ENCODE measurements around the gene LRRC75A.
"Not testable (repeated sequence)": the region's sequence is repeated elsewhere in the genome, so short reads cannot be mapped to it uniquely, and the experiment has no call there.

Gene LRRC75A

DNA sequence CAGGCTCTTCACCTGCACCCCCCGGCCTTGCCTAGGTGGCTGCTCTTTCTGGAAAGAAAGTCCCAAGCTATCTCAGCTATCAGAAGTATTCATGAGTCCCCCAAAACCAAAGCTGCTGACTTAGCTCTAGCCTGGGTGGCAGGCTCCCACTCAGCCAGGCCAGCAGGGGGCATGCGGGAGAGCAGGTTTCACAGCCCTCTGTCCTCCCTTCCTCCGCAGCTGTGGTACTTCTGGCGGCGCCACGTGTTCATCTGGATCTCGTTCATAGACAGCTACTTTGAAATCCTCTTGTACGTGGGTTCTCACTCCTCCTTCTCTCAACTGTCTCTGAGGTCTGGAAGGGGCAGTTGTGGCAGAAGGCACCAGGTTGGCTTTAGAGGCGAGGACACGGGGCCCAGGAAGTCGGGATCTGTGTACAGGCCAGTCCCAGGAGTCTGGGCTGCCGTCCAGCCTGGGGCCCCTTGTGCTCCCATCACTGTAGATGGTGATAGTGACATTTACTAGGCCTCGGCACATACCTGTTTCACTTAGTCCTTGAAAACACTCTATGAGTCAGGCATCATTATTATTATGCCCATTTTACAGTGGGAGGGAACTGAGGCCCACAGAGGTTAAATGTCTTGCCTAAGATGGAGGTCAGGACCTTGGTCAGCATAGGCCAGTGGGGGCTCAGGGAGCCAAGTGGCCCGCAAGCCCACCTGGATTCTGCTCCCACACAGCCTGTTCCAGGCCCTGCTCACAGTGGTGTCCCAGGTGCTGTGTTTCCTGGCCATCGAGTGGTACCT lies 63.7 kb downstream of the LRRC75A start:
- DNase-seq: peak; percentile 20 to 47

DNA sequence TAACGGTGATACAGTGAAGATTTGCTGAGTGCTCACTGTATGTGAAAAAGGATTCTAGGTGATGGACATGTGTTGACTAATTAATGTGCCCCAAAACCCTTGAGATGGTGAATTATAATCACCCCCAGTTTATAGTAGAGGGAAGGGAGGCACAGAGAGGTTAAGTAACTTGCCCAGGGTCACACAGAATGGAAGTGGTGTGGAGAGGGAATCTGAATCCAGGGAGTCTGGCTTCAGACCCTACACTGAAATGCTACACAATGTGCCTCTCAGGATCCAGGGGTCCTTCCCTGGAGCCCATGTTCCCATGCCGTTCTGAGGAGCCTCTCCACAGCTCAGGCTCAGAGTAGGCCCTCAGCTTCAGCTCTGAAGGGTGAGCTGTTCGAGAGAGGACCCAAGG lies 65.0 kb downstream of the LRRC75A start:
- no peak for DNase-seq

DNA sequence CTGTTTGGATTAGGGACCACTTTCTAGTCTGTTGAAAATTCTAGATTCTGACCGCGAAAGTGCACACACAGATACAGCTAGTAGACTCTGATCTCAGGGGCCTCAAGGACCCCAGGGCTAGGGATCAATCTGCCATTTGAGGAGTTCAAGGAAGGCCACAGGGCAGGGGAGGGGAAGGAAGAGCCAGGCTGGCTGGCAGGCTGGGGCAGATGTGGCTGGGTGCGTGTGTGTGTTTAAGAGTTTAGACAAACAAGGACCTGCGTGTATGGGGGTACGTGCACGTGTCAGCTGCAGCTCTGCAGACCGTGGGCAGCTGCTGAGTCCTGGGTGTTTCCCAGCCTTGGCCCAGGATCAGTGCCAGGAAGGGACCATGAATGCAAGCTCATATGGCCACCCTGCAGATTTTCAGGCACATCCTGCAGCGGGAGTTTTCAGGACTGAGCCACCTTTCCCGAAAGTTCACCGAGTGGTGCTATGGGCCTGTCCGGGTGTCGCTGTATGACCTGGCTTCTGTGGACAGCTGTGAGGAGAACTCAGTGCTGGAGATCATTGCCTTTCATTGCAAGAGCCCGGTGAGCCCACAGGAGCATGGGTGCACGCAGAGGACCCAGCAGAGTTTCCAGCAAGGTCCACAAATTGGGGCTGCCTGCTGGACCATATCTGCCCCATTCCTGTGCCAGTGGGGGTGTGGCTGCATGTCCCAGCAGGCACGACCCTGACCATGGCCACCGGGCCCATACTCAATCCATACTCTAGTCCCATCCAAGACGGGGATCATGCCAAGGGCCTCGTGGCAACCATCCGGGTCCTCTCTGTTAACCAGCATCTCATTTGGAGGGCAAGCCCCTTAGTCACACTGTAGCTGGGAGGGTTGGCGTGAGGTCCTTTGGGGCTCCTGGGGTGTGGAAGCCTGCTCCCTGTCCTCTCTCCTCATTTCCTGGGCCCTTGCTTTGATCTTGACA lies 66.0 kb downstream of the LRRC75A start:
- no peak for DNase-seq

- DNase-seq: no peak
These were observed 66.8 kb downstream of the LRRC75A start for GRCh38 chr17:16425202-16425601.

- DNase-seq: no peak
These were observed 68.6 kb downstream of the LRRC75A start for GRCh38 chr17:16423226-16423872.

DNA sequence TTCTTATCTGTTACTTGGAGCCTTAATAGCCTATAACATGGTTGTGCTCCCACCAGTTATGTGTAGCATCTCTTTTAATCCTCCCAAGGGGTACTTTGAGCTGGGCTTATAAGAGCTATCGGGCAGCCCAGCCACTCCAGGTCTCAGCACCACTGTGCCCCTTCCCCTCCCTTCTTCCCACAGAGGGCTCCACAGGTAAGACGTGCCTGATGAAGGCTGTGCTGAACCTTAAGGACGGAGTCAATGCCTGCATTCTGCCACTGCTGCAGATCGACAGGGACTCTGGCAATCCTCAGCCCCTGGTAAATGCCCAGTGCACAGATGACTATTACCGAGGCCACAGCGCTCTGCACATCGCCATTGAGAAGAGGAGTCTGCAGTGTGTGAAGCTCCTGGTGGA lies 69.6 kb downstream of the LRRC75A start:
- DNase-seq: no peak

DNA sequence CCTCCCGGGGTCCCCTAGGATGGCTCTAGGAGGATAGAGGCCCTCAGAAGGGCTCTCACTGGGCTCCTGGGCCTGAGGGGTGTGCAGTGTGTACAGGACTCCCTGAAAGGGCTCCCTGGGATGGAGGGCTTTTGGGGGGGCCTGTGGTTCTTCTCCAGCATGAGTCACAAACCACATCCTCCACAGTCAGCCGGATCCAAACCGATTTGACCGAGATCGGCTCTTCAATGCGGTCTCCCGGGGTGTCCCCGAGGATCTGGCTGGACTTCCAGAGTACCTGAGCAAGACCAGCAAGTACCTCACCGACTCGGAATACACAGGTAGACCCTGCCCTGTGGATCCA lies 72.1 kb downstream of the LRRC75A start:
- peak in 1 of 2 donors; percentile 45 for DNase-seq

GRCh38 chr17:16419074-16419928 lies 72.7 kb downstream of the LRRC75A start:
- peak; percentile 20 to 38 for DNase-seq

DNA sequence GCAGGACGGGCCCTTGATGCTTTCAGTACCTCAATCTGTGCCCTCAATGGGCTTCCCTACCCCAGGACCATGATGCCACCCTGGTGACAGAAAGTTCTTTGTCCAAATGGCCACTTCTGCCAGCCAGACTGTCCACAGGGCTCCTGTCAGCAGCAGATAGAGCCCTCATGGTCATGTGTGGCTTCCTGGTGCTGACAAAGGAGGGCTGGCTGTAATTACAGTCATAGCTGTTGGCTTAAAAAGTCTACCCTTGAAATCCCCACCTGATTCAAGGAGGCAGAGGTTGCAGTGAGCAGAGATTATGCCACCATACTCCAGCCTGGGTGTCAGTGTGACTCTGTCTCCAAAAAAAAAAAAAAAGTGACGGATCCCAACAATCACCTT lies 73.3 kb downstream of the LRRC75A start:
- DNase-seq: no peak

DNA sequence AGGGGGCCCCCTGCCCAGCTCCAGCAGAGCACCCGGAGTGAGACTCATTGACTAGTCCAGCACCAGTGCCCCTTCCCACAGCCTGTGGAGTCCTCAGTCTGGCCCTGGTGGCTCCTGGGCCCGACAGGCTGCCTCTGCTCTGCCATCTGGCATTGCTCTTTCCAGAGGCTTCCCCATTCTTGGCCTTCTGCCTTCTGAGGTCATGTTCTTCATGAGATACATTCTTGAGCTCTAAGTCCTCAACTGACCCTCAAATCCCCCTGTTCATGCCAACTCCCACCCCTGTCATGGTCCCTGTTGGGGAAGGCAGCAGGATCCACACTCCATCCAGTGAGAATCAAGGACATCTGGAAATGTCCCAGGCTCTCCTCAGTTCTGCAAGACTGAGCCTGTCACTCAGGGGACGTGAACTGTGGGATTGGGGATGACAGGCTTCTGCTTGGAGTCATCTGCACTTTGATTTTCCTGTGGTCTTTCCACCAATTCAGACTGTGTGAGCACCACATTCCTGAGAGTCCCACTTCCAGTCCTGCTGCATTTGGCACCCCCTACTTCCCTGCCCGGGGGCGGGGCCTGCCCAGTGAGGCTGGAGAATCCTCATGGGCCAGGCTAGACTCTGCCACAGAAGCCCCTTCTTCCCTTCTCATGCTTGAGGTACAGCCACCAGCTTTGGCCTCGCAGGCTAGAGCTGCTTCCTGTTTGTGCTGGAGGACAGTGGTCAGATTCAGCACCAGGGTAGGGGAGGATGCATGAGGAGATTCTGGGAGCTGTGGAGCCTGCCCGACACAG lies 73.9 kb downstream of the LRRC75A start:
- DNase-seq: no peak

- DNase-seq: no peak
These were observed 74.6 kb downstream of the LRRC75A start for GRCh38 chr17:16417399-16417798.

DNA sequence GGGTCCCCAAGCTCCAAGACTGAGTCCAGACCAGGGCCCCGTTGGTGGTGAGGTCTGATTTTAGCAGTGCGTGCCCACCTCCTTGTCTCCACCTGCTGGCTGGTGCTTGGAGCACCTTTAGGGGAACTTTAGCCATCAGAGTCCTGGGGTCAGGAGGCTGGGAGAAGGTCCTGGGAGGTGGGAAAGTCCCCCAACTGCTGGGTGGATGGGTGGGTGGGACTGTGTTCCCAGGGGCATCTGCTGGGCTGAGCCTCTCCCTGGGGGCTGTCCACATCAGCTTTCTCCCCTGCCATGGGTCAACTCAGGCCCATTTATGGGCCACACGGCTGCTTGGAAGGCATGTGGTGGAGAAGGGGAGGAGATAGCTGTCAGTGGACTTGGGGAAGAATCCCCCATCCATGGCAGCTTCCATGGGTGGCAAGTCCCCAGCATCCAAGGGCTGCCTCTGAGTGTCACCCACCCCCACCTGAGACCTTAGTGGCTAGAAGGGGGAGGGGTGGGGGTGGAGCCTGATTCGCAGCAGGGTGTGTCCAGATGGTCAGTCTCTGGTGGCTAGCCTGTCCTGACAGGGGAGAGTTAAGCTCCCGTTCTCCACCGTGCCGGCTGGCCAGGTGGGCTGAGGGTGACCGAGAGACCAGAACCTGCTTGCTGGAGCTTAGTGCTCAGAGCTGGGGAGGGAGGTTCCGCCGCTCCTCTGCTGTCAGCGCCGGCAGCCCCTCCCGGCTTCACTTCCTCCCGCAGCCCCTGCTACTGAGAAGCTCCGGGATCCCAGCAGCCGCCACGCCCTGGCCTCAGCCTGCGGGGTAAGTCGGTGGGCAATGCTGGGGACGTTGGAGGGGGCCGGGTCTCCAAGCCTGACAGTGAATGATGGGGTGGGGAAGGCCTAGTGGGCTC lies 76.7 kb downstream of the LRRC75A start, which contains the start of gene TRPV2:
TRPV2 (plus strand) TSS at position 541 of the 894 bp plus-strand sequence. CDS start 2,098 bp downstream, outside the sequence.
- peak; percentile 51 to 65 for DNase-seq

GRCh38 chr17:16407911-16408588 lies 83.9 kb downstream of the LRRC75A start:
- peak in 1 of 2 donors; percentile 12 for DNase-seq

- DNase-seq: peak in 1 of 2 donors; percentile 16
These were observed 85.0 kb downstream of the LRRC75A start for GRCh38 chr17:16406742-16407674.

DNA sequence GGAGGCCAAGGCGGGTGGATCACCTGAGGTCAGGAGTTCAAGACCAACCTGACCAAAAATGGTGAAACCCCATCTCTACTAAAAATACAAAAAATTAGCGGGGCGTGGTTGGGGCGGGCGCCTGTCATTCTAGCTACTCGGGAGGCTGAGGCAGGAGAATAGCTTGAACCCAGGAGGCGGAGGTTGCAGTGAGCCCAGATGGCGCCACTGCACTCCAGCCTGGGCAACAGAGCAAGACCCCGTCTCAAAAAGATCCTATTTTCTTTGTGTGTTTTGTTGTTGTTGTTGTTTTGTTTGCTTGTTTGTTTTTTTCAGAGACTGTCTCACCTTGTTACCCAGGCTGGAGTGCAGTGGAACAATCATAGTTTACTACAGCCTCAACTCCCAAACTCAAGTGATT lies 88.1 kb downstream of the LRRC75A start:
- not testable (repeated sequence) for DNase-seq

- DNase-seq: no peak
These were observed 93.4 kb downstream of the LRRC75A start for GRCh38 chr17:16398270-16399267.

DNA sequence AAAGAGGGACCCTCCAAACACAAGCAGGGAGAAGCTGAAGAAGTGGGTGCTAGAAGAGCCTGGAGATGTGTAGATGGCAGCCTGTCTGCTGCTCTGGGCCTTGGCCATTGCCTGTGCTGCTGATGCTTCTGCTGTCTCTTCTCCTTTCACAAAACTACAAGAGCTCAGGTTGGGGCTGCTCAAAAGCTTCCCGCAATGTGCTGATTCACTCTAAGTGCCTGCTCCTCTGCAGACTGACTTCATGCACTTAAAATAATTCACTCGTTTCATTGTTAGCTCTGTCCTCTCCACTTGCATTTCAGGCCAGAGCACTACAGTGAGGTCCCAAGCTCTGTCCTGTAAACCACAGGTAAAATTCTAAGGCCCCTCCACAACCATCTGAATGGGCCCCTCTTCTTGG lies 95.3 kb downstream of the LRRC75A start:
- DNase-seq: not testable (repeated sequence)

Data from CD4-positive, alpha-beta T cell treated with Interferon alpha-2 for 1 hour (primary cell).